Right hindlimb (tissue), 1 donor: Measurements from ENCODE around the gene CSF1R.

Experiments used
- DNase-seq: peaks from one replicate; pipeline ENCODE4 v3.0.0-alpha.2; 2018

CSF1R gene

DNA sequence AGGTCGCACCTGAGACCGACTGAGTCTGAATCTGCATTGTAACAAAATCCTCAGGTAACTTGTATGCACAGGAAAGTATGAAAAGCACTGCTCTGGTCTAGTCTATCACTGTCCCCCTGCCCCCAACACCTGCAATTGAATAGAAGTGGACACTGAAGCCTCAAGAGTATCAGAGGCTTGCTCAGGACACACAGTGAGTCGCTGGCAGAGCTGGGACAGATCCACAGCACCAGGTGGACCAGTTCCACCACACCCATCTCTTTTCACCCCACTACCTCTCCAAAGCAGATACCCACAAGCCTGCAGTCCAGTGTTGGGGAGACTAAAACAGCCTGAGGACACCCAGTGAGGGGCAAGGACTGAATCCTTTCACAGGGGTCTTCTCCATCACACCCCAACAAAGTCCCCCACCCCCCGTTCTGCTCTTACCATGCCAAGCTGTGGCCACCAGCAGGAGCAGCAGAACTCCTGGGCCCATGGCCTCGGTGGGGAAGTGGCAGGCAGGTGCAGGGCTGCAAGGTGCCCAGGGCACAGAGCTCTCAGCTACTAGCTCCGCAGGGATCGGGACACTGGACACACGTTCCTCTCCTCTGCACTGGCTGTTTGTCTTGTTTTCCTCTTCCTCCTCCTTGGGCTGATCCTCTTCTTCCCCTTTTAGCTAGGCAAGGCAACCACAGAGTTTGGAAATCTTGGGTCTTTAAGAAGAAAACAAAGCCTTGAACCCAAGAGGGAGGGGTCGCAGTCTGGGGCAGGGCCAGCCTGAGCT lies at the start of gene CSF1R:
CSF1R (minus strand) TSS at position 605 of the 766 bp plus-strand sequence; CDS start at position 478, 127 bp downstream.
- no peak for DNase-seq

DNA sequence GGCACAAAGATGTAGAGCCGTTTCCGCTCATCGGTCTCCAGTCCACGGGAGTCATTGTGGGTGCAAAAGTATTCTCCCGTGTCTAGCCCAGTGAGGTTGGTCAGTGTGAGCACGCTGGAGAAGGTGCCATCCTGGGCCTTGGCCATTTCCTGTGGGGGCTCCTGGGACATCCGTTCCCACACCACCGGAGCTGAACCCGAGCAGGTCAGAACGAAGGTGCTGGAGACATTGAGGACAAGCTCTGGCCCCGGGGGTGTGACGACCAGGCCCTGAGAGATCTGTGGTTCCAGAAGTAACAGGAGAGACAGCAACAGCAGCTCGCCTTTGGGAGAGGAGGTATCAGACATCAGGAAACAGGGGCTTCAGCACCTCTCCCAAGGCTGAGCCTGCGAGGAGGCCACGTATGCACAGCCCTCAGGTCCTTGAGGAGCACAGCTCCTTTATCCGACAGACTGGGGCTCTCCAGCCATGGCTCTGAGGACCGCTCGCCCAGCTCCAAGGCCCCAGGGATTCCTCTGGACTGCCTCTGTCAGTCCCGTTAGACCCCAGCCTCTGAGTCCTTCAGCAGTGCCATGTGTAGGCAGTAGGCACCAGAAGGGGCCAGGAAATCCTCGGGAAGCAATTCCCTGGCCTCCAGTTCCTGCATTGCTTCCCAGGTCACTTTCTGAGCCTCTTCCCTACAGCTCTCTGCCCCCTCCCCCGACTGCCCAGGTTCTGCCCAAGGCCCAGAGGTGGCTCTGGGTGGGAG lies 49.4 kb upstream of the CSF1R start:
- no peak for DNase-seq

DNA sequence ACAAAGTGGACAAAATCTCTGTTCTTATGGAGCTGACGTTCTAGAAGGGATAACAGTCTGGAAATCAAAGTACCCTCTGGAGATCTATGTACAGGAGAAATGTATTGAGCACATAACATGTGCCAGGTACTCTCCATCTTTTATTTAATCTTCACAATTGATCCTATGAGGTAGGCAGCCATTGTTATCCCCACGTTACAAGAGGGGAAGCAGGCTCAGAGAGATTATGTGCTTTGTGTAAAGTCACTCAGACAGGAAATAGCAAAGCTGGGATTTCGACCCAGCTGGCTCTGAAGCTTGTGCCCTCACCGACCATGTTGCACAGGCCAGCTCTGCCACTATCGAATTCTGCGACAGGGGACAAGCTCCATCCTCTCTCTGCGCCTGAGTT lies 47.8 kb upstream of the CSF1R start:
- DNase-seq: no peak

DNA sequence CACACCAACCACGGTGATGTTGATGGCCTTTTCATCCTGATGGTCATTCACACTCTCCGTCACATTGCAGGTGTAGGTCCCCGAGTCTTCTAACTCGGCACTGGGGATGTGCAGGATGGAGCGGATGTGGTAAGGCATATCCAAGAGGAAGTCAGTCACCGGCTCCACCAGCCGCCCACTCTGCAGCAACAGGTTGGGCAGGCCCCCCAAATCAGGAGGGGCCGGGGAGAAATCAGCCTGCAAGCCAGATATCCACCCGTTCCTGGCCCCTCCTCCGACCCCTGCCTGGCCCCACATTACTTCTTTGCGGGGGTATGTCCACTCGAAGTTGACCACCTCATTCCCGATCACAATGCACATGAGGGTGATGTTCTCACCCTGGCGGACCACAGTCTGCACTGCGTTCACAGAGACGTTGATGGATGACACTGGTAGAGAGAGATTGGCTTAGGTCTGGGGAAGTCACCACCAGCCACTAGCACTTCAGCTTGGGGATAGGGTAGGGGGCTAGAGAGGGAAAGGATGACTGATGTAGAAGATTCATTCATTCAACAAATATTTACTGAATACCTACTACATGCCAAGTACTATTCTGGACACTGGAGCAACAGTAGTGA lies 47.3 kb upstream of the CSF1R start:
- no peak for DNase-seq

DNA sequence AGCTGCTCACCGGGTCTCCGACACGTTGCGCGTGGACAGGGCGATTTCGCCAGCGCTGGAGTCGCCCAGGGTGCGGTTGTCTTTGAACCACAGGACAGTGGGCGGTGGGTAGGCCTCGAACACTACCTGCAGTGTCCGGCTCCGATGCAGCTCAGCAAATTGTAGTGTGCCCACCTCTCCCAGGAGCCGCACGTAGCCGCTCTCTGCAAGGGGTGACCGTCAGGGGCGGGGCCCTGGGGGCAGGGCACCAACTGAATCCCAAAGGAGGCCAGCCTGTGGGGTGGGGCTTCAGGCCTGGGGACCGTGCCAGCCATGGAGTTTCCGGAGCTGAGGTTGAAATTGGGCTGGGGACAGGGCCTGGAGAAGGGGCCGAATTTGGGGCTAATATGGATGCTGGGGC lies 46.4 kb upstream of the CSF1R start:
- no peak for DNase-seq

DNA sequence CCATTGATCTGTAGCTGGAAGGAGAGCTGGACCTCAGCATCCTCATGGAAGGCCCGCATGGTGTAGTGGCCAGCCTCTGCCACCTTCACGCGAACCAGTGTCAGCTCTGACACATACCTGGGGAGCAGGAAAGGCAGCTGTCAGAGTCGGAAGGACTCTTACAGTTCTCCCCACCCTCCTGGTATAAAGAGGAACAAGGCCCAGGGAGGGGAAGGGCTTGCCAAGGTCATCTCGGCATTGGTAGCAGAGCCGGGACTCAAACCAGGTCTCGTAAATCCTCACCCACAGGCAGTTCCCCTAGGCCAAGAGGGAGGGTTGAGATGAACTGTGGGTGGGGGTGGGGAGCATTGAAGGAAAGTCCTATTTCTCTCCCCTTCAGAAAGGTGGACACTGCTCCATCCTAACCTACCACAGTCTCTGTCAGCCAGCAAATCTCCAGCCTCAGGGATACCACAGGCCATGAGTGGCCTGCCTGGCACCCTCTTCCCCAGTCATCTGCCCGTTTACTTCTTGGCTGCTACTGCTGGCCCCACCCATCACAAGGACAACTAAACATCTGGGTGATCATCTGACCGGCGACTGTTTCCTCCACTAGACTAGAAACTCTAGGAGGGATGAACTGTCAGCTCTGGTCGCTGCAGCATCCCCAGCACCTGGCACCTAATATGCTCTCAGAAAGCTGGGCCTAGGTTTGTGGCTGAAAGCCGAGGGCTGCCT lies 45.8 kb upstream of the CSF1R start:
- no peak for DNase-seq

DNA sequence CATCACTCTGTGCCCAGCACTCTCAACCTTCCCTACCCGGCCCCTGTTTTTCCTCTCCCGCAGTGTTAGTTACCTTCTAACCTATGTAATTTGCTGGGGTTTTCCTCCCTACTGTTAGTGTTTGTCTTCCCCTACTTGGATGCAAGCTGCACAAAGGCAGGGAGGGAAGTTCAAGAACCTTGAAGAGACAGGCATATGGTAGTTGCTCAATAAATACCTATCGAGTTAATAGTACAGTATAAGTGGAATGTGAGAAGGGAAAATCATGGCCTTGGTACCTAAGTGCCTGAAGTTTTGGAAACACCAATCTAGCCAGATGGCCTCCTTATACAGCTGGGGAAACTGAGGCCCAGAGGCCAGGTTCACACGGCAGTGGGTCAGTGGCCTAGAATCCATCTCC lies 45.1 kb upstream of the CSF1R start:
- DNase-seq: no peak

DNA sequence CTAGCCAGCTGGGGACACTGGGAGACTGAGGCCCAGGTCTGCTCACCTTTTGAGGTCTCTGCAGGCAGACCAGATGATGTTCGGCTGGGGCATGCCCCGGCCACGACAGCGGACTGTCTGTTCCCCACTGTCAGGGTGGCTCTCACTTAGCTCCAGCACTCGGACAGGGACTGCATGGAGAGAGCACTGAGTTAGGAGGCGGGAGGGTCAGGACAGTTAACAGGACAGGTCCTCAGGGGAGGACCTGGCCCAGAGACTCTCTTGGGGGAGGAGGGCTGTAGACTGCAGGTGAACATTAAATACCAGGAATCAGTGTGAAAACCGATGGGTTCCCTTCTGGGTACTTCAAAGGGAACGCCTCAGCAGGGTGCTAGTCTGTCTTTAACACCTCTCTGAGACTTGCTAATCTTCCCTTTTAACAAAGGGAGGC lies 44.2 kb upstream of the CSF1R start:
- no peak for DNase-seq

DNA sequence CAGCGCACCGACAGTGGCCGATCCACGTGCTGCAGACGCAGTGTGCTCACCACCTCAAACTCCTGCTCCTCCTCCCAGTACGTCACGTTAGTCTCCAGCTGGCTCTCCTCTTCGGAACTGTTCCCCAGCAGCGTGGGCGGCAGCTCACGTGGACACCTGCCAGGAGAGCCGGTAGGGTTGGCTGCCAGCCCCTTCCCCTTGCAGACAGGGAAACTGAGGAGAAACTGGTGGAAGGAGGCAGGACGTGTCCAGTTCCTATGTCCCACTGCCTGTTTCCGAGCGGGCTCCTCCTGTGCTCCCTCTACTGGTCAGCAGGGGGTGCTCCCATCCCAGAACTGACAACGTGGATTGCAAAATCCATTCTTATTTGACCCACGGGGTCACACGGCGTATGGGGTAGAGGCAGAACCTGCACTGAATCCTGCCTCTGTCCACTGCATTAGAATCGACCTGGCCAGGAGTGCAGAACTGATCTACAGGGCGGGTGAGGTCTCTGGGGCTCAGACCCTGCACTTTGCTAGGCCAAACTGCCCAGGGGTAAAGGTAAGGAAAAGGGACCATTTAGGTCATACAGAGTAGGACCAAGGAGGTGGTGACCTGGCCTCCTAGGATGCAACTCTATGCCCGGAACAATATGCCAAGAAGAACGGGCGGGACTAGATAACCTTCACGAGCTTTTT lies 43.6 kb upstream of the CSF1R start:
- peak; percentile 76 for DNase-seq

DNA sequence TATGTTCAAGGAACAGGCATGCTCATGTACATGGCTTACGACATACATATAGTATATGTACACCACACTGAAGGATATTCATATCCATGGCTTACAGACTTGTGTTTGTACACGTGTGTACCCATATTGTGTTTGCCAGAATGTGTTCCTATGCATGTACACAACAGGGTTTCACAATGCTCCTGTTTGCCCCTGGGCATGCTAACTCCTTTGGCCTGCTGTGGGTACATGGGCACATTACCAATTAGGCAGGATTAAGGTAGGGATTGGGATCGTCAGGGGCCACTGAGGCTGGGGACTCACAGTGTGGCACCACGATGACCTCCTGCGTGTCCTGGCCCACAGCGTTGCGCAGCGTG lies 43.1 kb upstream of the CSF1R start:
- no peak for DNase-seq

DNA sequence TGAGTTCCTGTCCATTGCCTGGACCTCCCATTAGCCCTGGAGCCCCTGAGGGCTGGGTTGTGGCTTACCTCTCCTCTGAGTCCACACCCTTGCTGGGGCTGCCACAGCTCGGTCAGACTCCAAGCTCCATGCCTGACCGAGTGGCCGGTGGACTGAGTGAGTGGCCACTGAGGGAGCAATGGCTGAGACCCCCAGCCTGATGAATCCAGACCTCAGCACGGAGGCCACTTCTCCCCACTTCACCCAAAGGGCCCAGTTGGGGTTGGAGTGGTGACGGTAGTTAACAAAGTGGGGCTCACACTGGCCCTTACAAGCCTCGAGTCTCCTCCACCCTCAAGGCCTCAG lies 40.5 kb upstream of the CSF1R start:
- DNase-seq: no peak

DNA sequence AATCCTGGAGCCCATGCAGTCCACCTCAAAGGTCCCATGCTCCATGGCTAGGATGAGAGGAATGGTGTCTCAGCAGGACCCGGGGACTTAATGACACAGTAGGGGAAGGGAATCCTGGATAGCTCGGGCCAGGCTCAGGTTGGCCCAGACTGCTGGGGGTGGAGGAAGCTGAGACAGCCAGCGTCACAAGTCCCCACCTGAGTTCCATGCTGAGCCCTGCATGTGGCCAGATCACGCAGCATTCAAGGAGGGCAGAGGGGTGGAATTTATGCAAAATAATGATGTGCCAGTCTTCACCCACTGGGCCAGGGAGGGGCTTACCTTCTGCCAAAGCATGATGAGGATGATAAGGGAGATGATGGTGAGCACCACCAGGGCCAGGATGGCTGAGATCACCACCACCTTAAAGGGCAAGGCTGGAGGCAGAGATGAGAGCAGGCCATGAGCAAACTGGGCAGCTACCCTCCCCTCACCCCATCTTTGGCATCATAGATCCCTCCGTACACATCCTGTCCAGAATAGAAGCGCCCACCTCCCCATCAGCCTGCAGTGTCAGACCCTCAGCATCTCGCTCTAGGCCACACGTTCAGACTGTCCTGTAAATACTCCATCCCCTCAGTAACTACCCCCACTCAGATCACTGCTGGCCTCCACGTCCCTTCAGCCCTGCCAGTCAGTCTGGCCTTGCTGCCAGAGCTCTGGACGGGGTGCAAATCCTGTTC lies 40.0 kb upstream of the CSF1R start:
- no peak for DNase-seq

DNA sequence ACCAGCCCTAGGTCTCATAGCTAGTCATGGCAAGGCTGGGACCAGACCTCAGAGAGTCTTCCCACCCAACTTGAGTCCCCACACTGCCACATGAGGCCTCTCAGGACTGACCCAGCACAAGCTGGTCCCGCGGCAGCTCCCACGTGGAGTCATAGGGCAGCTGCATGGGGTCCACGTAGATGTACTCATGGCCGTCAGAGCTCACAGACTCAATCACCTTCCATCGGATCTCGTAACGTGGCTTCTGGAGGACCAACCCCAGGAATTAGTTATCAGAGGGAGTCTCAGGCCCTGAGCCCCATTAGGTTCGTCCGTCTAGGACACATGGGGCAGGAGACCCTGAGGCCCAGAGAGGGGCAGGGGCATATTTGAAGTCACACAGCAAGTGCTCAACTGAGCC lies 39.0 kb upstream of the CSF1R start:
- no peak for DNase-seq

DNA sequence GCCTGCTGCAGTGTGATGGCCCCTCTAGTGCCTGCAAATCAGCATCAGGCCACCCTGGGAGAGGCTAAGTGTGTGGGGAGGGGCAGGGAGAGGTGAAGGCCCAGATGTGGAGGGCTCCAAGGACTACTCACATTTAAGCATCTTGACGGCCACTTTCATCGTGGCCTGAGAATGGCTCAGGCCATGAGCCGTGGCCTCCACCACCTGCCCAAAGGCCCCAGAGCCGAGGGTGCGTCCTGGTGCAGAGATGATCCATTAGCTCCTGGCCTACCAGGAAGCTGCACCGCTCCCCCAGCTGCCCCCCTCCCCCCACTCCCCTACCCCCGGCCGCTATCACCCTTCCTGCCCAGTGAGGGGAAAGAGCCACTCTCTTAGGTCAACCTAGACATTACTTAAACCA lies 38.2 kb upstream of the CSF1R start:
- DNase-seq: no peak

DNA sequence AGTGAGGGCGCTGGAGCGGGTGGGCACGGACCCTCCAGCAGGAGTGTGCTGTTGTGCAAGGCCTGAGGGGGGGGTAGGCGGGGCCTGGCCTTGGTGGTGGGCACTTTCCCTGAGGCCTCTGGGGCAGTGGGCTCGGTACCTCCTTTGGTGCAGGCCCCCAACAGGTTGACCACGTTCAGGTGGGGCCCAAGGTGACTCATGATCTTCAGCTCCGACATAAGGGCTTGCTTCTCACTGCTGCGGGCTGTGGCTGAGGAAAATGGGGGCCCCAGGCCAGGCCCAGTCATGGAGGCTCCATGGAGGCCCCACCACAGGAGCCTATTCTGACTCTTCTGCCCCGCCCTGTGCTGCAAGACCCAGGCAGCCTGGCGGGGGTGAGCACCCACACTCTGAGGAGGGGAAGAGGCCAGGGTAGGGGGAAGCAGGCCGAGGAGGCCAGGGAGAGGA lies 37.8 kb upstream of the CSF1R start:
- DNase-seq: no peak

DNA sequence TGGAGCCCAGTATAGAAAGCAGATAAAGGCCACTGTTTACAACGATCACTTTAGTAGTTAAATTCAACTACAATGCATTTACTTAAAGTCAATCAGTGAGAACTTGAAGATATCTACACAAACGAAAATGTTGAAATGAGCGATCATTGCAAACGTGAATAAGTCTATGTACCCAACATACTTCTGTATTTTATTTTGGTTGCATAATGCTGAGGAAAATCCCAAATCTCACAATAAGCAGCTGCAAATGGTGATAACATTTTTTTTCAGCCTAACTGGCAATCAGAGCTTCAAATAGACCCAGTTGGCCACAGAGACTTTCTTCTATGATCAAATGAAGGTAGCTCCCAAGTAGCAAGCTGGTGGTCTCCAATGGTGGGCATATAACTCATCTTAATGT lies 37.2 kb upstream of the CSF1R start:
- no peak for DNase-seq

DNA sequence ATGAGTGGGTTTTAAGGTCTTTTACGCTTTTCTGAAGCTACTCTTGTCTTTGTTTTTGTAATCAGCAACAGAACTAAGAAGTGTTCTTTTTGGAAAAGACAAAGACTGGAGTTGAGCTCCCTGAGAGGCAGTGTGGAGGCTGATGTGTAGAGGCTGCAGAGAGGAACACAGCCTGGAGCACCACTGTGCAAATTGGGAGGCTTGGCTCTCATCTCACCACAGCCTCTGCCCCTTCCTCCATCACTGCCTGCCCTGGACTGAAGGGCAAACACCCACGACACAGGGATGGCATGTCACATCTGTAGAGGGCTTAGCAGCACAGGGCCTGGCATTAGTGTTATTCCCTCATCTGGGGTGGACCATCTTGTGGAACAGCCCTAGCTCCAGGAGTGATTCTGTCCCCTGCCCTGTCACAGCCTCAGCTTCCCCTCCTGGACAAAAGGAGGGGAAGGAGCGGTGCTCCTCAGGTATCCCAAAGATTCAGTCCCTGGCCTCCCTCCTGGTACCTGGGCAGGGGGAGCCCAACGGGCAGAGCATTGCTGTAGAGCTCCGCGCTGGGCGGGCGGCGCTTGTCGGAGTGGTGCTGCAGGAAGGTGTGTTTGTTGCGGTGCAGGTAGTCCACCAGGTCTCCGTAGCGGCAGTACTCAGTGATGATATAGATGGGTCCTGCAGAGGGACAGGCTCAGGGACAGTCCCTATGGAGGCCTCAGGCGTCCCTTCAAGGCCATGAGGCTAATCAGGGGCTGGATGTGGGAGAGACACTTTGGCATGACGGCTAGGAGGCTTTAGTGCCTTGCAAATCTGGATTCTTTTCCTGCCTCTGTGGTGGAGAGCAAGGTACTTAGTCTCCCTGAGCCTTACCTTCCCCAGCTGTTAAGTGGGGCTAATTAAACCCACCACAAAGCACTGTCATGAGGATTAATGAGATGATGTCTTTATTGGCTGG lies 36.5 kb upstream of the CSF1R start:
- DNase-seq: no peak

DNA sequence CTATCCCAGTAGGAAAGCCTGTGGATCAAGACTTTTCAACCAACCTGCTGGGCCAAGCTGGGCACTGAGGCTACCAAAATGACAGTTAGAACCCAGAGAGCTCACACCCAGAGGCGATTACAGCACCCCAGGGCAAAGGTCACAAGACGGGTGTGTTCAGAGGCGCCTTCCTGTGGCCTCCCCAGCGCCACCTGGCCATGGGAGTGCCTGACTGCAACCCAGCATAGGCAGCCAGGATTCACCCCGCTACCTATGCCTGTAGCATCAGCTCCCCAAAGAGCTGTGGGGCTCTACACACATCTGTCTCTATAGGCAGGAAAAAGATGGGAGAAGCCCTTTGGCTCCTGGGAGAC lies 35.8 kb upstream of the CSF1R start:
- peak; percentile 25 for DNase-seq

DNA sequence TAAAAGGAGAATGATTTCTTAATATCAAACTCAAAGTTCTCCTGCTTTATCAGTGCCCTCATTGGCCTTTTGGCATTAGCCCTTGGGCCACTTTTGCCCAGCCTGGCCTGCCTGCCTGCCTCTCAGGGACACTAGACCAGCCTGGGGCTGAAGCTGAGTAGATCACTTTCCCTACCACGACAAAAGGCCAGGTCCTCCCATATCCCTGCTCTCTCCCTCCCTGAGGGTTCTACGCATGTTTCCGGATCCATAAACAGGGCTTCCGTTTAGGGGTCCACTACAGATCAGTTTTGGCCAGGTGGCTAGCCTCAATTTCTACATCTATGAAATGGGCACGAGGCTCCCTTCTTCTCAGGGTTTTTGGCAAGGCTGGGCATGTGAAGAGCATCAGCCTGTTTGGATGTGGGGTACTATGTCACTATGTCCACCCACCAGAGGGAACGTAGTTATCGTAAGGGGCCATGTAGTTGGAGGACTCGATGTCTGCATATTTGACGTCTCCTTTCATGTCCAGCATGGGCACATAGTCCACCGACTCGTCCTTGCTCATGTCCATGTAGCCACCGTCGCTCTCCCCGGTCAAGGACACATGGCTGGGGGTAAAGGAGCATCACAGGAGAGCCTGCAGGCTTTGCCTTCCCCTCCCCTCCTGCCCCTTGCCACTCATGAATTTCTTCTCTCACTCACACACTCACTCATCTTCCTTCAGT lies 35.2 kb upstream of the CSF1R start:
- peak; percentile 13 for DNase-seq
